HG03378 (cell line): ENCODE results near the gene GYG2.
A peak's percentile ranks its signal among the peaks of the same experiment; 100 is the strongest.

Source experiments
- ATAC-seq: cut with Tn5 transposase; IDR thresholded peaks from one replicate; pipeline ENCODE4 v1.9.1; 2021; ENCODE audit warnings: mild to moderate bottlenecking, moderate library complexity; ENCODE audit not compliant: unreplicated experiment

GYG2 gene

DNA sequence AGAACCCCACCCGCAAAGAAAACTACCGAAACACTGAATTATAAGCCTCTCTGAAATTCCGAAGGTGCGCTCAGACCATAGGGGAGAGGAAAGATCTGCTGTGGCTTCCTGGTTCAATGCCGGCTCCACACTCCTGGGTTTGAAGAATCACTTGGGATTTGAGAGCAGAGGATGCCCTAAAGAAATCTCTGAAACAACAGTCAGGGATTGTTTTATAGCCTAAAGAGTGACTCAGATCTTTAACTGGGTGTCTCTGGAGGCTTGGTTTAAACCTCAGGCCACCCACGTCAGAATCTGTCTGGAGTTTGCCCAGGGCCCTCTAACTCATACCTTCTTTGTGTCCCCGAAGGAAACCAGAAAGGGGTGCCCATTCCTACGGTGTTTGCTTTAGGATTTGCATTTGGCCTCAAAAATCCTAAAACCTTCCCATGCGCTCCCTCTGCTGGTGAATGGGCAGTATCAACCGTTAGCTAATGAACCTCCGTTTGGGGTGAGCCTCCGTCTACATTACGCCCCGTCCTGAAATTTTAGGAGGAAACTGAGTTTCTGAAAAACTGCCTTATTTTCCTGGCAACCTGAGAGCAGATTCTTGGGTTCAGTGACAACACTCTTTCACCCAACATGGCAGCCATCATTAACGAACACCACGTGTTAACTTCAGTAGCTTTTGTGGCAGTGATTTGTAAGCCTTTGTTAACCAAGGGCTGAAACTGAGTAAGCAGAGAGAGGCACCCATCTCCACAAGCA, 16.4 kb upstream of the GYG2 start:
- ATAC-seq = peak; percentile 74

DNA sequence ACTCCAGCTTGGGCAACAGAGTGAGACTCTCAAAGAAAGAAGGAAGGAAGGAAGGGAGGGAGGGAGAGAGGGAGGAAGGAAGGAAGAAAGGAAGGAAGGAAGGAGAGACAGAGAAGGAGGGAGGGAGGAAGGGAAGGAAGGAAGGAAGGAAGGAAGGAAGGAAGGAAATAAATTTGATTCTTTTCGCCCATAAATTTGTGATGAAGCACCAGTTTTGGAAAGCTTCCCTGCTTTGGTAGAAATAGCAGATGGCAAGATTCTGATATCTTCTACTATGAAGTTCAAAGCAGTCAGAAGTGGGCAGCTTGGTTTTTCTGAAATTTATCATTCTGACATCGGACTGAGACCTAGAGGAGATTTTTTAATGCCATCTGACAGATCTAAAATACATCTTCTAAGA, 11.7 kb upstream of the GYG2 start:
- ATAC-seq = no peak

DNA sequence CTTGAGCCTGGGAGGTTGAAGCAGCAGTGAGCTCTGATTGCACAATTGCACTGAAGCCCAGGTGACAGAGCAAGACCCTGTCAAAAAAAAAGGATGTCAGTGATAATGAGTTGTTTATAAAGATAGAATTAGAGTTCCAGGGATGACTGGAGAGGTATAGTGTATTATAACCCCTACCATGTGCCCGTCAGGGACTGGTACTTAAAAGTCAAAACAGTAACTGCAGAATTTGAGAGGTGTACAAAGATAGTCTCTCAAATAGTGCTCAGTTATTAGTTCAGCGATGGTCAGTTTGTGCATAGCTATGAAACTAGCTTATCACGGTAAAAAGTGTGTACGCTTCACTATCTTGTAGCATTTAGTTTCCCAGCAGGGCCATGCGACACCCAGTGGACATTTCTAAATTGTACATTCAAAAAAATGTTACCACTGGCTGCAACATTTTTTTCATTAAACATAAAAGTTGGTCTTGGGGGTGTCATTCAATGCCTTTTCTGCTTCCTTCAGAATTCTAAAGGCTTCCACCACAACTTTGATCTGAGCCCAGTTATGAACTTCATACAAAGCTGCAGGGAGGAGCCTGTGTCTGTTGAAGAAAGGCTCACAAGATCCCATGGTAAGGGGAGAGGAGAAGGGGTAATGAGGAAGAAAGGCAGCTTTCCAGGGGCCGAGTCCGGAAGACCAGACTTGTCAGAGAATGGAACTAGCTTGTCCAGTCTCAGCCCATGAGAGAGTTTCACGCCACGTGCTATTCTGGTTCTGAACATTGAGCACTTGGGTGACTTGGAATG, 9.2 kb upstream of the GYG2 start:
- no peak for ATAC-seq

DNA sequence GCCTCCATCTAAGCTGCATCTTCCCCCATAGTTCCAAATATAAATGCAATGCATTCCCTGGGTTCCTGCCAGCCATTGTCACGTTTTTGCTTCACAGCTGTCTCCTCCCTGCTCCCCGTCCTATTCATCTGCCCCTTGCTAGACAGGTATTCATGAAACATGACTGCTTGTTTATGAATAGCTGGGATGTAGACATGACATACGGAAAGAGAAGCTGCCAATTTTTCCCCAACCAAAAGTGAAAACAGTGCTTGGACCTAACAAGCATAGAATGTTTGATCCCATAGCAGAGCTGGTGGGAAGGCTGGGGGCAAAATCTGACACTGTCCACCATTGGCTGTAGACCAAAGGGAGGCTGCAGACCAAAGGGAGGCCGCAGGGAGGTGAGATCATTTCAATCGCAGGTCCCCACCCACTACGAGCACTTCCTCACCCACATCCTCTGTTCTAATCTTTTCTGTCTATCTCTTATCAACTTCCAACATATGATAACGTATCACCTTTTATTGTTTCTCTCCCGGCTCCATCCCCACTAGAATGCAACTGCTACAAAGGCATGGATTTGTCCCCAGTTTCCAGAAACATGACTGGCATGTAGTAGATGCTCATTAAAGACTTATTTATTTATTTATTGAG, 8.5 kb upstream of the GYG2 start:
- ATAC-seq = no peak

DNA sequence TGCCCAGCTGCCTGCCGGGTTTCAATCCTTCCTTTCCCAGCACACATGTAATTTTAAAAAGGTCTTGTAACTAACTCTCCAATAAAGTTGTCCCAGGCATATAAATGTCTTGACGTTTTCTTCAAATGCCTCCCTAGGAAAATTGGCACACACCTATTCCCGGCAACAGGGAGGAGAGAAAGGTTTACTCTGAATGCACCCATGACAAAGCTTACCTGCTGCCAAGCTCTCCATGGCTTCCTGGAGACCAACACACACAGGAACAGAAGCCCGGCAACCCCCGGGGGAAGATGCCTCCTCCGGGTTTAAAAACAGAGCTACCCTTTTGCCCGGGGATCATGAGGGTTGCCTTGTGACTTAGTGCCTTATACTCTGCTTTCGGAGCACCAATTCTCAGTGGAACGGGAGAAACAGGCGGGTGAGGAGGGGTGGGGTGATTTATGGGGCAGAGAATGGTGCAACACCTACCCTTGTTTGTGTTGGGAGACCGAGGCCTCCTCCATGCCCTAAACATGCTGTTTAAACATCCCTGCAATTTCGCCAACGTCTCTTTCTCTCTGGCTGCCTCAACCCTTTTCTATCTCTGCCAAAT, 4.8 kb upstream of the GYG2 start:
- no peak for ATAC-seq

DNA sequence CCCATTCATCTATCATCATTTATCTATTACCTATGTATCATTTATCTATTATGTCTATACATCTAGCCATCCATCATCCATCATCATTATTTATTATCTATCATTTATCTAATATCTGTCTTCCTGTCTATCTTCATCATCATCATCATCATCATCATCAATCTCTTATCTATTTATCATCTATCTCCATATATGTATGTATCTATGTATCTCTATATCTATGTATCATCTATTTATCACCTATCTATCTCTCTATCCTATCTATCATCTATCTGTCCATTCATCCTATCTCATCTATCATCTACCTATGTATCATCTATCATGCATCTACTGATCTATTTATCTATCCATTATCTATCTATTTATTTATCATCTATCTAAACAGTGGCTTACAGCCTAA, 3.8 kb upstream of the GYG2 start:
- no peak for ATAC-seq

DNA sequence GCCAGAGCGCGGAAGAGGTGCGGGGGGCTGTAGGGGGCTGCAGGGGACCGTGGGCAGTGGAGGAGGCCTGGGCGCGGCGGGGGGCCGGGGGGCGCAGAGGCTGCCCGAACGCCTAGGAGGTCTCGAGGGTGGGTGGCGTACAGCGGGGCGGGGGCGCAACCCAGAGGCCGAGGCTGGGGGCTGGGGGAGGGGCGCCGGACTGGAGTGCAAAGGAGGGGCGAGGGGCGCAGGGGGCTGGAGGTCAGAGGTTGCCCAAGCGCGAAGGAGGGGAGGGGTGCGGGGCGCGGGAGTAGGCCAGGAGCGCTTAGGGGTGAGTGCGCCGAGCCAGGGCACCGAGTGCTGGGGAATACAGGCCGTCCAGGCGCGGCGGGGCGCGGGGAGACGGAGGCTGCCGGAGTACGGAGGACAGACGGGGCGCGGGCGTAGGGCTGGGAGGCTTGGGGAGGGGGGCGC, 255 bp downstream of the GYG2 start:
- no peak for ATAC-seq

DNA sequence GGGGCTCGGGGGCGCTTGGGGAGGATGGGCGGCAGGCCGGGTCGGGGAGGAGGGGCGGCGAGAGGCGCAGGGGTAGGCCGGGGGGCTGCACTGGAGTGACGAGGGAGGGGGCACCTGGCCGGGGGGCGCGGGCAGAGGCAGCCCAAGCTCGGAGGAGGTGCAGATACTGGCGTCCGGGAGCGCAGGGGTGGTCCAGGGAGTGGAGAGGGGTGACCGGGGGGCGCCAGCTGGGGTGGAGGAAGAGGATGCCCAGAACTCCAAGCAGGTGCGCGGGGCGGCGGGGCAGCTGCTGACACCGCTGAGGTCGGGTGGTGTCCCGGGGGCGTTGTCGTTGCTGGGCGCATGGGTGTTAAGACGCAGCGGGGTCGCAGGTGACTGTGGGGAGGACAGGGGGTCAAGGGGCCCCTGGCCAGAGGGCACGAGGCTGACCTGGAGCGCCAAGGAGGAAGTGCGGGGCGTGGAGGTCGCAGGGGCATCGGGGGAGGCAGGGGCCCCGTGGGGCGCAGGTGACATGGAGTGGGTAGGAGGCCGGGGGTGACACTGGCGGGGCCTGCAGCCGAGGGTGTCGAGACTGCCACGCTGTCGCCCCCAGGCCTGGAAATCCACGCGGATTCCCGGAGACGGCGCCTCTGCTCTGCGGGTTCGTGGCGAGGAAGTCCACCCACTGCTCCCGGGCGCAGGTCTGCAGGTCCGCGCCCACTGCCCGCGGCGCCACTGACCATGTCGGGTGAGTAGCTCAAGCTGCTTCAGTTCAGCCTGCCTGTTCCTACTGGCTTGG, 928 bp downstream of the GYG2 start:
- no peak for ATAC-seq

DNA sequence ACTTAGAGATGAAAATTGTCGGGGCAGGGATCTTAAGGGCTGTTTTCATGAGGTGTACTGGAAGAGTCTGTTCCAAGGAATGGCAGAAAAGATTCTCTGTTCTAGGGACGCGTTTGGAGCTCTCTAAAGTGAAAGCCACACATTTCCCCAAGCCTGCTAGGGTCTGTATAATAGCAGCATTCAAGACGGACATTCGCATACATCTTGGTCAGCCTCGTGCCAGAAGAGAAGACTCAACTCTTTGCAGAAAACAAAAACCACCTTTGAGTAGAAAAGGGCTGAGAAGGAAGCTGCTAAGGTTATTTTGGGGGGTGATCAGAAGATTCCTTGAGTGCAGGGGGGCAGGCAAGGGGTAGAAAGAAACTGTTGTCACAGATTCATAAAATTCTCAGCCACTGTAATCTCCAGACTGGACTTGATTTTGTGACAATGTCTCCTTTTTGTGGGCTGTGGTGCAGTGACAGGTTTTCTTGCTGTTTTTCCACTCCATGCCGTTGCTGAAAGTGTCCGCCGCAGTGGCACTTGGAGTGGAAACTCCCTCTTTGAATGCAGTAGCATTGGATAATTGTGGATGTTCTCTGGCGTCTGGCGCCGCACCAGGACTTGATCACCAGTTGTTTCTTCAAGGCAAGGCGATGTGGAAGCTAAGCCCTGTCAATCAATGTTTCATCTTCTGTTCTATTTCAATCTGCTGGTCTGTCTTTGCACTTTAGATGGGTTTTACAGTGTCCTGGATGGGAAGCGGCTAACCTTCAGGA, 2.9 kb downstream of the GYG2 start:
- ATAC-seq = no peak

DNA sequence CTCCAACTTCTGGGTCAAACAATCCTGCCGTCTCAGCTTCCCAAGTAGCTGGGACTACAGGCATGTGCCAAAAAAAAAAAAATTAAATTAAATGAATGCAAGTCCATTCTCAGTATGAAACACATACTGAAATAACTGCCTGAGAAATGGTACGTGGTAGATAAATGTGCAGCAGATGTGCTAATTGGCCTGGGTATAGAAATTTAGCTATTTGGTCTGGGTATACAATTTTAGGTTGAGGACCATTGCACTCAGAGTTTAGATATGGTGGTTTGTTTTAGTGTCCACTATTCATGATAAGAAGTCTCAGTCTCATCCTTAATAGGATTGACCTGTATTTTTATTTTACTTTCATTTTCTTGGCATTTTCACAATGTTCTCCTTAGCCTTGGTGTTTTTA, 9.2 kb downstream of the GYG2 start:
- ATAC-seq = no peak

DNA sequence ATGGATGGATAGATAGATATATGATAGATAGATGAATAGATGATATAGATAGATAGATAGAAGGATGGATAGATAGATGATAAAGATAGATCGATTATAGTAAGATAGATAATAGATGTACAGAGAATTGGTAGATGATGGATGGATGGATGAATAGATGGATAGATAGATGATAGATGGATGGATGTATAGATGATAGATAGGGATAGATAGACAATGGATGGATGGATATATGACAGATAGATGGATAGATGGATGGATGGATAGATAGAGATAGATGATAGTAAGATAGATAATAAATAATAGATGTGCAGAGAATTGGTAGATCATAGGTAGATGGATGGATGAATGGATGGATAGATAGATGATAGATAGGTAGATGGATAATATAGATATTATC, 12.2 kb downstream of the GYG2 start:
- no peak for ATAC-seq

DNA sequence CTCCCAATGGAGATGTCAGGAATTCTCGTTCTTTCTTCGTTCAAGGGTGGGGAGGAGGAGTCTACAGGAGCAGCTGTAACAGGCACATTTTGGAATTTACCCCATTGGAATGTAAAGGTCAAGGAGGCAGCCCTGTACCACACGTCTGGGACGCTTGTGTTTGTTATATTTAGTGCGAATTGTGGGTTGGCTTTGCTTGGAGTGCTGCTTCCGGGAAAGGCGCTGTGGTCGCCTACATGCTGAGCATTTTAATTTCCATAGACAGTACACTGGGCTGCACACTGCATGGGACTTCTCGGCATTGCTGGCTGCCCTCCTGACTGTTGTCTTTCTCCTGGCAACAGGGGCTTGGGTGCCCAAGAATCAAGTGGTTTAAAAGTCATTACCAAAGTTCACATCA, 12.8 kb downstream of the GYG2 start:
- no peak for ATAC-seq

DNA sequence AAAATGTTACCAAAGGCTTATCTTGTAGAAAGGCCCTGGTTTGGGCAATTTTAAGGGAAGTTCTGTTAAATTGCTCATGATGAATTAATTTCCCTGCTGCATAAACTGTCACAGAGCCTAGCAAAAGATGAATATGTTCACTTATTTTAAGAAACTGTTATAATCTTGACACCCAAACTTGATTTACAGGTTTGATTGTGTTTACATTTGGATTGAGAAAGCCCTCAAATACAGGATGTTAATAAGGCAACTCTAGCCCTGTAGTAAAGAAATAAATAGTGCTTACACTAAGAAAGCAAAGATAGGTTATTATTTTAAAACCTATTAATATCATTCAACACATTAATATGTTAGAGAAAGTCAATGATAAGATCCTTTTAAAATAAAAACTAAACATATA, 18.3 kb downstream of the GYG2 start:
- no peak for ATAC-seq

DNA sequence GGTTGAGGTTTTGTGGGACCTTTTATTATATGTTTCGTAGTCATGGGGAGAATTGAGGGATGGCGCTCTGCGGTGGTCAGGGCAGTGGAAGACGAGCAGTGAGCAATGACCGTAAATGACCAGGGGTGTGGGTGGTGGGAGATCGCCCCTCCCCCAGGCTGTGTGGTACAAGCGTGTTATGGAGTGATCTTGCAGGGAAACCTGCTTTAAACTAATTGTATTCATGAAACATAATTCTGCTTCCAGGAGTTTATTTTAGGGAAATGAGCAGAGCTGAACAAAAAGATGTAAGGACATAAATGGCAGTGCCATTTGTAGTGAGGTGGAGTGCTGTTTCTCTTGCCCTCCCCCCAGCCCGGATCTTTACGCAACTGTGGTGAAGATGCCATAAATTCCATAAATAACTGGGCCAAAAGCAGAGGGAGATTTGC, 20.2 kb downstream of the GYG2 start:
- ATAC-seq = no peak

DNA sequence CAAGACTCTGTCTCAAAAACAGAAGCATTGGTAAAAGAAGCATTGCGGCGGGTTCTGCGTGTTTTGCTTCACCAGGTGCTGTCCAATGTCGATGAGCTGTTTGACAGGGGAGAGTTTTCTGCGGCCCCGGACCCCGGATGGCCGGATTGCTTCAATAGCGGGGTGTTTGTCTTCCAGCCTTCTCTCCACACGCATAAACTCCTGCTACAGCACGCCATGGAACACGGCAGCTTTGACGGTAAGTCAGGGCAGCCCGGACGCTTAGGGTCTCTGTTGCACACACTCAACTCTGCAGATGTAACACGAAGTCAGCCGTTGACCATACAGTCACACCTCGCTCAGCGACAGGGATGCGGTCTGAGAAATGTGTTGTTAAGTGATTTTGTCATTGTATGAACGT, 26.2 kb downstream of the GYG2 start:
- no peak for ATAC-seq

DNA sequence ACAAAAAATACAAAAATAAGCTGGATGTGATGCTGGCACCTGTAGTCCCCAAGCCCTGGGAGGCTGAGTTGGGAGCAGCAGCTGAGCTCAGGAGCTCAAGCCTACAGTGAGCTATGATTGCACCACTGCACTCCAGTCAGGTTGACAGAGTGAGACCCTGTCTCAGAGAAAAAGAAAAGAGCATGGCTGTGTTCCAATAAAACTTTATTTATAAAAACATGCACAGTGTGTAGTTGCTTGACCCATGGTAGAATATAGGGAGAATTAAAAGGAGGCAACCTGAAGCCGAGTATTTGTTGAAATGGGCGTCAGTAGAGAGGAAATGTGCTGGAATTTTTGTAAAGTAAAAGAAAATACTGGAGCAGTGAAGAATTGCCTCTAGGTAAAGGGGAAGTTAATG, 27.0 kb downstream of the GYG2 start:
- no peak for ATAC-seq

DNA sequence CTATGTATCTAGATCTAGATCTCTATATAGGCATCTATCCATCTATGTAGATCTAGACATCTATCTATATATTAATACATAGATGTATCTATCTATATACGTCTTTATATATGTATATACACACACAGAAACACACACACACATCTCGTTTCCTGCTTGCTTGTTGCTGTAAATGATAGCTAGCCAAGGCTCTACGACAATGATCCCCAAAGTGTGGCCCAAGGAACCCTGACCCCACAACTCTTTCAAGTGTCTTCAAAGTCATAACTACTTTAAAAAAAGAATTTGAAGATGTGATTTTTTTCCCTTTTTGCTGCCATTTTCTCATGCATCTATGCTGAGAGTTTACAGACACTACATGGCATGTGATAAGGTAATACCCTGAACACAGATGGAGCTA, 28.8 kb downstream of the GYG2 start:
- no peak for ATAC-seq

DNA sequence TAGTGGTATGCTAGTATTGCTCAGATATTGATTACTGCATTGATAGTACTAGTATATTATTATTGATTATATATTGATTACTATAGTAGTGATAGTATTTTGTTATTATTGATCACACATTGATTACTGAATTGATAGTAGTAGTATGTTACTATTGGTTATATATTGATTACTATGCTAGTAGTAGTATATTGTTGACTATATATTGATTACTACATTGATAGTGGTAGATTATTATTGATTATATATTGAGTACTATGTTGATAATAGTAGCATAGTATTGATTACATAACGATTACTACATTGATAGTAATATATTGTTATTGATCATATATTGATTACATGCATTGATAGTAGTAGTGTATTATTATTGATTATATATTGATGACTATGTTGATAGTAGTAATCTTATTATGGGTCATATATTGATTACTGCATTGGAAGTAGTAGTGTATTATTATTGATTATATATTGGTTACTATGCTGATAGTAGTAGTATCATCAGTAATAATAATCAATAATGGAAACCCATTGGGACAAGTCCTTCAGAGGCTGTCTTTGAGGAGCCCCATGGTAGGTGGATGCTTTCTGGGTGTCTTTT, 30.6 kb downstream of the GYG2 start:
- ATAC-seq = no peak

DNA sequence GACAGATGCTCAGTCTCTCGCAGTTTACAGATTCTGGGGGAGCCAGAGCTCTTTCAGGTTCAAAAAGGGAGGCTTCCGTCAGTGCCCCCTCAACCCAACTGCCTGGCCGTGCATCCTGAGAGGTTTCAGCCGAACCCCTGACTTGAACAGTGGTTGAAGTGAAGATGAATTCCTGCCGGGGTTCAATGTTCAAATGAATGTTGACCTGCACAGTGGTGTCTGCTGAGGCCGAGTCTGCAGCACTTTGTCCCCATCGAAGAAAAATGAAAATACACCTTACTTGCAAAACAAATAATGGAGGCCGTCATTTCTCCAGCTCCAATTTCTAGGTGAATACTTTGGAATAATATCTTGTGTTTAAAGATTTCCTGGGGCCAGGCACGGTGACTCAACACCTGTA, 33.7 kb downstream of the GYG2 start:
- ATAC-seq = no peak

DNA sequence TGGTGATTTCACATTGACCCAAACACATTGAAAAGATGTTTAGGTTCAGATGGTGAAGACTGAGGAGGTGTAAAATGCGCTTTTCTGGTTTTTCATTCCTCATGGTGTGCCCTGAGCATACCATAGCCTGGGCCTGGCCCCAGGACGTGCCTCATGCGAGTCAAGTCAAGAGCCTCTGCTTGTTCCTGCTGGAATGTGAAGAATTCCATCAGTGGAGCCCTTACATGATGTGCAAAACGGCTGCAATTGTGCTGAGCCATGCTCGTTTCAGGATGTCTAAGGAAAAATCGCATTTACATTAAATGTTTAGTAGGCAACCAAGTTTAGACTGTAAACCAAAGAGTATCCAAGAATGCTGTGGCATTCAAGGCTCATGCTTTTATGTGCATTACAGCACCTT, 34.9 kb downstream of the GYG2 start:
- ATAC-seq = no peak
